GM21737 (cell line): ENCODE measurements around the gene SMIM45.
"Not testable (repeated sequence)": the region's sequence is repeated elsewhere in the genome, so short reads cannot be mapped to it uniquely, and the experiment has no call there.

ENCODE experiments used
- ATAC-seq: cut with Tn5 transposase; IDR thresholded peaks from one replicate; pipeline ENCODE4 v1.9.1; 2021; ENCODE audit warnings: mild to moderate bottlenecking, moderate library complexity; ENCODE audit not compliant: unreplicated experiment

Gene SMIM45

DNA sequence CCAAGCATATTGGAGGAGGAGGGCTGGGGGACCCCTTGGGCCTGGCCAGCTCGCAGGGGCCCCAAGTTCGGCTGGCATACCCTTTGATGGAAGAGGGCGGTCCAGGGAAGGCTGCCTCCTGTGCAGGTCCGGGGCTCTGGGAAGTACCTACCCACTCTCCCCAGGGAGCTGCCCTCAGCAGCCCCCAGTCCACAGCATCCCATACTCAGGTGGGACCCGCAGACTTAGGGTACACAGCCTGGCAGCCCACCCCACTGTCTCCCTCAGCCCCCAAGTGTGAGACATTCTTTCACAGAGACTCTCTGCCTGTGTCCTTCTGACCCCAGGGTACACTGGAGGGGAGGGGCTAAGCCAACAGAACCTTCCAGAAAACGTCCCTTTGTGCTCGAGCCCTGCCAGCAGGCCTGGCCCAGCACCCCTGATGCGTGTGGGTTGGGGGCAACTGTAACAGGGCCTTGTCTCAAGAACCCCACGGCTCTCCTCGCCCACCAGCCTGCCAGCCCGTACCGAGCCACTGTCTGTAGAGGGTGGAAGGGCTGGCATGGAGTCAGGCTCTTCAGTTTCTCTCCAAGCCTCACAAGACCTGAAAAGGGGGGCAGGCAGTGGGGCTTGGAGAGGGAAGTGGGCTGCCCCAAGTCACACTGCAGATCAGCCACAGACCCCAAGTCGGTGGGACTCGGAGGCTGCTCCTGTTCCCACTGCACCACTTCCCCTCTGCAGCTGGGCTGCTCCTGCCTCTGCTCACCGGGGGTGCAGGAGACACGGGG, 18.4 kb upstream of the SMIM45 start:
- ATAC-seq = no peak

DNA sequence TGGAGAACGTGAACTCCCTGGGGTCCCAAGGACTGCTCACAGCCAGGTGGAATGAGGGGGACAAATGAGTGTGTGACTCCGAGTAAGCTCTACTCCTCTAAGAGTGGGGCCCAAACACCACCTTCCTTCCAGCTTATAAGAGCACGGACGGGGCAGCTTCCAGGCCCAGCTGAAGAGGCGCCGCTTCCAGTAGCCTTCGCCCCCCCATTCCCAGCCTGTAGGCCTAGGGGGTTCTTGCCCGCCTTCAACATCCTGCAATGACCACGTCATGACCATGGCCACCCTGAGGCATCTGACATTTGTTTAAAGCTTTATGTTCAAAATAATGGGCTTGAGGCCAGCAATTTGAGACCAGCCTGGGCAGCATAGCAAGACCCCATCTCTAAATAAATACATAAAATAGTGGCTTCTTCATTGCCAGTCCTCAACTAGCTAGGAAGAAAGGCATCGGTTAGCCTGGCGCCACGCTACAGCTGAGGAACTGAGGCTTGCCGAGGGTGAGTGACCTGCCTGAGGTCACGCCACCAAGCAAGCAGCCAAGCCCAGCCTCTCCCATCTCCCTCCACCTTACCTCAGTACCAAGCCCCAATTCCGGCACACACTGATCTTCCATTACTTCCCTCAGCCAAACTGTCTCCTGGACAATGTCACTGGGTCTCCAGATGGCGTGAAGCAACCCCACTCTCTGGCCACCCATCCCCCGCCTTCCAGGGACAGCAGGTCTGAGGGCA, 17.5 kb upstream of the SMIM45 start:
- ATAC-seq = no peak

- no peak for ATAC-seq
Observed at GRCh38 chr22:41935015-41935351, 17.0 kb upstream of the SMIM45 start.

DNA sequence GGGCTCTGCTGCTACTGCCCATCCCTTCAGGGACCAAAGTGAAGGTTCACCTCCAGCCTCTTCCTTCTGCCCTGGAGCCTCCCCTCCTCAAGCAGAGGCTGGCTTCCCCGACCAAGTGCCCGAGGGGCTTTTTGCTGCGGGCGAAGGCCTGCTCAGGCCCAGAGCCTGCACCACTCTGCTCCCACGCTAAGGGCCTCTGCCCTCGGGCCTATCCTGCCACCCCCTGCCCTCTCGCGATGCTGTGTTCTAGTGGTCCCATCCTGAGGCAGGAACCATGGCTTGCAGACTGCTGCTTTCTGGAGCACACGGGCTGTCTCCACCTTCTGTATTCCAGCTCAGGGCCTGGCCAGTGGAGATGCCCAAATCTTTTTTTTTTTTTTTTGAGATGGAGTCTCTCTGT, 16.4 kb upstream of the SMIM45 start:
- no peak for ATAC-seq

- no peak for ATAC-seq
Observed at GRCh38 chr22:41936894-41937169, 15.1 kb upstream of the SMIM45 start.

DNA sequence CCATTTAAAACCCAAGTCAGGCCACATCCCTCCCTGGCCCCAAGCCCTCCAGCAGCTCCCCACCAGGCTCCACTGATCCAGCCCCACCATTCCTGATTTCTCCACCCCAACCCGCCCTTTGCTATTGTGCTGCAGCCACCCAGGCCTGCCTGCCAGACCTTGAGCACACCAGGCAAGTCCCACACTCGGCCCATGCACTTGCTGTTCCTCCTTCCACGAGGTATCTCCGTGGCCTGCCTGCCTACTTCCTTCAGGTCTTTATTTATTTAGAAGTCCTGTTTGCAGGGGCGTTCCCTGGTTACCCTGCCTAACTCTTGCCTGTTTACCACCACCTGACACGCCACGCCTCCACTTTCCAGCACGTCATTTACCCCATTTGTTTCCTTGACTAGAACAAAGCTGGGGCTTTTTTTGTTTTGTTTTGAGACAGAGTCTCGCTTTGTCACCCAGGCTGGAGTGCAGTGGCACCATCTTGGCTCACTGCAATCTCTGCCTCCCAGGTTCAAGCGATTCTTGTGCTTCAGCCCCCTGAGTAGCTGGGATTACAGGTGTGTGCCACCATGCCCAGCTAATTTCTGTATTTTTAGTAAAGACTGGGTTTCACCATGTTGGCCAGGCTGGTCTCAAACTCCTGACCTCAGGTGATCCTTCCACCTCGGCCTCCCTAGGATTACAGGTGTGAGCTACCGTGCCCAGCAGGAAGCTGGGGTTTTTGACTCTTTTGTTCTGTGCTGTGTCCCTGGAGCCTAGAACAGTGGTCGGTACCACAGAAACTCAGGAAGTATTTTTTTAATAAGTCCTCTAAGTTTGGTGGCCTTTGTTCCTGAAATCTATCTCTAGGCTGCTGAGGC, 11.7 kb upstream of the SMIM45 start:
- peak; percentile 45 for ATAC-seq

- ATAC-seq = peak; percentile 33
Observed at GRCh38 chr22:41940832-41941765, 10.9 kb upstream of the SMIM45 start.

DNA sequence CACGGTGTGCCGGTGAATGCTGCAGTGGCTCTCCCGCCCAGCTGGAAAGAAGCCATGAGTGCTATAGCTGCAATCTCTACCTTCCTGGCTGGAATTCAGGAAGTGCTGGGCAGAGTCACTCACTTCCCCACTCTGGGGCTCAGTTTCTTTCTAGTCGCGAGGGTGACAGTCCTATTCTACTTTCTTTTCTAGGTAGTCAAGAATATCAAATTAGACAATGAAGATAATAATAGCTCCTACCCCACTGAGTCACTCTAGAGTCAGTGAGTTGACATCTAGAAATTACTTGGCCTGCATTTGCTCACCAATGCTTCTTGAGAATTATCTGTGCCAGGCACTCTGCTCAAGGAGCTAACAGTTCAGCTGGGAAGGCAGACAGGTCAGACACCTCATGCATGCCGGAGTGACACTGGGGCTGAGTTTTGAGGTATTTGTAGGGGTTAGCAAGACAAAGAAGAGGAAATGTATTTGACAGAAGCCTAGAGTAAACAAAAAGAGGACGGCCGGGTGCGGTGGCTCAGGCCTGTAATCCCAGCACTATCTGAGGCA, 8.2 kb upstream of the SMIM45 start:
- no peak for ATAC-seq

DNA sequence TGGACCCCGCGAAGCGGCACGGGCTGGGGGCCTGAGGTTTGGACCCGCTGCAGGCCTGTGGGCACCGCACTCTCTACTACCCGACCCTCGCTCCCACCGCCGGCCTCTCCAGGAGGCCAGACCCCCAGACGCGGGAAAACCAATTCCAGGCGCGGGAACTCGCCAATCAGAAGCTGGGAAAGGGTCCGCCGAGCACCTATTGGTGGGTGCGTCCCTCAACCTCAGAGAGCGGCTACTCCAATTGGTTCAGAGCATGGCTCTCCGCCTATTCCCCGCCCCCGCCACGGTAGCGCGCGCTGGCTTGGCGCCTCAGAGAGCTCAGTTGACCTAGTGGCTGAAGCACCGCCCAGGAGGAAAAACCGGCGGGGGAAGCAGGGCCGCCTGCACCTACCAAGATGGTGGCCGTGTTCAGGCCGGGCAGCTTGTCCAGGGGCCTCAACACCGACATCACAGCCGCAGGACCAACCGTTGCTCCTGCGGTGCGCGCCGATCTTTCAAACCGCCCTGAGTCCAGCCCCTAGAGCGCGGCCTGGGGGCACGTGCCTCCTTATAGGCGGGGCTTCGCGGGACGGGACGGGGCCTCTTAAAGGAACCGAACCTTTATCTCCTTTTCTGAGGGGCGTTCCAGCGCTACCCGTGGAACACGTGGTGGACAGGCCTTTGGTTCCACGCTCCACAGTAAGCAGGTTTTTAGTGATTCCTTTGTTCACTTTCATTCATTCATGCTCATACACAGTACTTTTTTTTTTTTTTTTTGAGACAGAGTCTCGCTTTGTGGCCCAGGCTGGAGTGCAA, 5.1 kb upstream of the SMIM45 start, which contains the start of gene CENPM:
TSS of gene CENPM (minus strand) at position 524 of the 795 bp plus-strand sequence. CDS start at position 448, 76 bp downstream.
- ATAC-seq = peak; percentile 70

DNA sequence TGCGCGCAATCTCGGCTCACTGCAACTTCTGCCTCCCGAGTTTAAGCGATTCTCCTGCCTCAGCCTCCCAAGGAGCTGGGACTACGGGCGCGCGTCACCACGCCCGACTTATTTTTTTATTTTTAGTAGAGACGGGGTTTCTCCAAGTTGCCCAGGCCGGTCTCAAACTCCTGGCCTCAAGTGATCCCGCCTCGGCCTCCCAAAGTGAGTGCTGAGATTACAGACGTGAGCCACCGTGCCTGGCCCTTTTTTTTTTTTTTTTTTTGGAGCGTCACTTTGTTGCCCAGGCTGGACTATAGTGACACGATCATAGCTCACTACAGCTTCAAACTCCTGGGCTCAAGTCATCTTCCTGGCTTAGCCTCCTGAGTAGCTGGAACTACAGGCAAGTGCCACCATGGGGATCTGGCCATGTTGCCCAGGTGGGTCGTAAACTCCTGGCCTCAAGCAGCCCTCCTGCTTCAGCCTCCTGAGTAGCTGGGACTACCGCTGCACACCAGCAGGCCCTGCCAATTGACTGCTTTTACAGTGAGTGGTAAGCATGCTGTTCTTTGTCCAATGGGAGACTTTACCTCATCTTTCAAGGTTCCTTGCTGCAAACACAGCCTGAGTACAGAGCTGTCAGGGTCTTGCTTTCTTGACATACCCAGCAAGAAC, 4.4 kb upstream of the SMIM45 start:
- no peak for ATAC-seq

DNA sequence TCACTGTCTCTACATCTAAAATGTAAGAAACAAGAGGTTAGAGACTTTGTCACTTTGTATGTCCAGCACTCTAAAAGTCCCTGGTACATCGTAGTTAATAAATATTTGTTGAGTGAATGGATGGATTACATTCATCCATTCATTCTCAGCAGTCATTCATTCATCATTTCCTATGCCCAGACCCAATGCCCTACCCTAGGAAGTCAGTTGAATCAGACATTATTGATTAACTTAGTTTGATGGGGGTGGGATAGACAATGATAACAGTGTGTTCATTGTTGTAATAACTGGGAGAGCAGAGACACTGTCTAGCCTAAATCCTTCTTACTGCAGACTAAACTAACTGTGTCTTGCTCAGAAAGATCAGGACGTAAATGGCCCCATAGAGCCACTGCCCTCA, 3.8 kb upstream of the SMIM45 start:
- ATAC-seq = no peak

DNA sequence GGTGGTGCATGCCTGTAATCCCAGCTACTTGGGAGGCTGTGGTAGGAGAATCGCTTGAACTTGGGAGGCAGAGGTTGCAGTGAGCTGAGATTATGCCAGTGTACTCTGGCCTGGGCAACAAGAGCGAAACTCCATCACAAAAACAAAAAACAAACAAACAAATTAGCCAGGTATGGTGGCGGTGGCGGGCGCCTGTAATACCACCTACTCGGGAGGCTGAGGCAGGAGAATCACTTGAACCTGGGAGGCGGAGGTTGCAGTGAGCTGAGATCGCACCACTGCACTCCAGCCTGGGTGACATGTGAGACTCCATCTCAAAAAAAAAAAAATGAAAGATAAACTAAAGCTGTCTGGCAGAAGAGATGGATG, 3.0 kb upstream of the SMIM45 start:
- ATAC-seq = not testable (repeated sequence)

DNA sequence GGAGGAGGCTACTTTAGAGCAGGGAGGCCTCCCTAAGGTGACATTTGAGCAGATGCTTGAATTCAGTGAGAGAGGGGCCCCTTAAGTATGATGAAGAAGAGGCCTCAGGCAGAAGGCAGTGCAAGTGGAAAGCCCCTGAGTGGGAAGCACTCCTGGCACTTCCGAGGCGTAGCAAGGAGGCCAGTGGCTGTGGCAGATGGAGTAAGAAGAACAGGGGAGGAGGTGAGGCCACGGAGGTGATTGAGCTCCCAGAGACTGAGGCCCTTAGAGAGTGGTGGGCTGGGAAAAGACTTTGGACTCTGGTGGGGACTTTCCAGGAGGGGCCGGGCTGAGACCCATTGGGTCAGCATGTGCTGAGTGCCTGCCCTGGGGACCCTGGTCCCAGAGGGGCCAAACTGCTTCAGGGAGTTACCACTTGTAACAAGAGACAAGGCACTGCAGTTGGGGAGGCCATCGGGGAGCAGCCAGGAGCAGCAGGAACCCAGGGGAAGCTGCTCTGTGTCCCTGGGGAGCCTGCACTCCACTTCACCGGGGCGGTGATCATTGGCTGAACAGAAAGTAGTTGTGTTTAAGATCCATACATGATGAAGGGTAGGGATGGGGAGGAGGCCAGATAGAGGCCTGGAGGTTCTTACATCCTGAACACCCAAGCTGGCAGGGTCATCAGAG, 2.5 kb upstream of the SMIM45 start:
- ATAC-seq = no peak

- no peak for ATAC-seq
Observed at GRCh38 chr22:41952713-41953112, 763 bp downstream of the SMIM45 start.

- no peak for ATAC-seq
Observed at GRCh38 chr22:41957941-41958556, 6.1 kb downstream of the SMIM45 start.

DNA sequence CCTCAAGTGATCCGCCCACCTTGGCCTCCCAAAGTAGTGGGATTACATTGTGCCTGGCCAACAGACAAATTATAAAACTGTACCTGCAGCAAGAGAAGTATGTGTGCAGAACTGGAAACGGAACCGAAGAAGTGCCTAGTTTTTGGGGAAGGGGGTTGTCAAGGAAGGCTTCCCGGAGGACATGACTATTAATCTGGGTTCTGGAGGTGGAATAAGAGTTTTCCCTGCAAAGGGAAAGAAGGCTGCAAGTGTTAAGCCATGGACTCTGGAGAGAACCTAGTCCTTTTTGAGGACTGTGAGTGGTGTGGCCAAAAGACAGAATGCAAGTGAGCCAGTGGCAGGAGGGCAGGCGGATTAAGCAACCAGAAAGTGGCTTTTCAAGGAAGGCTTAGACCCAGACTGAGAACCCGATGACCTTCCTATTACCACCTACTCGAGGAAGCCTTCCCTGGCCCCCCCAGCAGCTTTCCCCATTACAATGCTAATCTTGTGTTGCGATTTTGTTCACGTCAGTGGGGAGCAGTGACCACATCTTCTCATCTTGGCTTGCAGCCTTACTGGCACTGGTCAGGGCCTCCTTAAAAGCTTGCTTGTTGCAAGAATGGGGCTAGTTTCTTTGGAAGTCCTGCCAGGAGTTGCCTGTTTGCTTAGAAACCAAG, 11.6 kb downstream of the SMIM45 start:
- no peak for ATAC-seq

GRCh38 chr22:41964112-41964491, 12.2 kb downstream of the SMIM45 start:
- no peak for ATAC-seq

GRCh38 chr22:41966225-41966606, 14.3 kb downstream of the SMIM45 start:
- no peak for ATAC-seq
